ENCODE results near the gene MTX2.

- no peak for TF ChIP-seq CTCF (IDR thresholded peaks at IDR 0.05)
- no peak for TF ChIP-seq POLR2AphosphoS5 (IDR thresholded peaks at IDR 0.05; ENCODE audit: low read depth, low read length)
- no peak for TF ChIP-seq REST (IDR thresholded peaks at IDR 0.05; ENCODE audit: insufficient read depth in 1 of 2, low read depth in 2 of 2, low read length in 1 of 2)
Measured at GRCh38 chr2:176328149-176328548, 58.9 kb downstream of the MTX2 start.

All from Panc1 (cell line).